NCI-H460 (cell line): ENCODE results near the gene PLPPR5. TPM values are rescaled to one million over a fixed set of nuclear protein-coding genes. Genes with fewer than 3 reads are reported as not detected.
"Not testable (repeated sequence)": the region's sequence is repeated elsewhere in the genome, so short reads cannot be mapped to it uniquely, and the experiment has no call there.

Experiments
- DNase-seq: peaks from one replicate; pipeline ENCODE4 v3.0.0-alpha.2; 2016; ENCODE audit warnings: low read depth; ENCODE audit errors: extremely low read depth
- total RNA-seq: library from RNA; depleted of rRNA; stranded (reverse); fragments of >200 nt; shearing (Covaris generic); gene quantifications from 2 replicates; pipeline ENCODE4 v1.2.3, GENCODE V29; 2014

Gene PLPPR5
- total RNA-seq, 1 experiment from 2014 or later: not detected

- no peak for DNase-seq
Measured at GRCh38 chr1:98919652-98920051, 85.0 kb downstream of the PLPPR5 start.

GRCh38 chr1:98919211-98919610 lies 85.5 kb downstream of the PLPPR5 start:
- no peak for DNase-seq

GRCh38 chr1:98914547-98914946 lies 90.1 kb downstream of the PLPPR5 start:
- no peak for DNase-seq

- no peak for DNase-seq
Measured at GRCh38 chr1:98910827-98911226, 93.8 kb downstream of the PLPPR5 start.

DNA sequence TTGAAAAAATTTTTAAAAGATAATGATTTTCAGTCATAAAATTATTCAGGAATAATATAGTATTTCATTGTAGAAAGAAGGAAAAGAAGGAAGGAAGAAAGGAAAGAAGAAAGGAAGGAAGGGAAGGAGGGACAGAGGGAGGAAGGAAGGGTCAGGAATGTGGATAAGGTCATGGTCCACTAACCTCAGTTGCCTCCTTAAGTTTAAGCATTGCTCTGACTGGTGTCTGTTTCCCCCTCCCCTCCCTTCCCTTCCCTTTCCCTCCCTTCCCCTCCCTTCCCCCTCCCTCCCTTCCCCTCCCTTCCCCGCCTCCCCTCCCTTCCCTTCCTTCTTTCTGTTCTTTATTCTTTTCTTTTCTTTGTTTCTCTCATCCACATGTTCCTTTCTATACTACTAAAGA lies 95.7 kb downstream of the PLPPR5 start:
- DNase-seq: no peak

GRCh38 chr1:98906809-98907208 lies 97.9 kb downstream of the PLPPR5 start:
- no peak for DNase-seq

- no peak for DNase-seq
Measured at GRCh38 chr1:98906361-98906760, 98.3 kb downstream of the PLPPR5 start.

GRCh38 chr1:98904684-98905083 lies 100.0 kb downstream of the PLPPR5 start:
- DNase-seq: no peak

- DNase-seq: no peak
Measured at GRCh38 chr1:98903726-98904125, 100.9 kb downstream of the PLPPR5 start.

GRCh38 chr1:98903261-98903660 lies 101.4 kb downstream of the PLPPR5 start:
- DNase-seq: peak; percentile 15

GRCh38 chr1:98898940-98899339 lies 105.7 kb downstream of the PLPPR5 start:
- no peak for DNase-seq

GRCh38 chr1:98897479-98897878 lies 107.2 kb downstream of the PLPPR5 start:
- no peak for DNase-seq

GRCh38 chr1:98896711-98897445 lies 107.8 kb downstream of the PLPPR5 start:
- no peak for DNase-seq

GRCh38 chr1:98893371-98893770 lies 111.3 kb downstream of the PLPPR5 start:
- no peak for DNase-seq

DNA sequence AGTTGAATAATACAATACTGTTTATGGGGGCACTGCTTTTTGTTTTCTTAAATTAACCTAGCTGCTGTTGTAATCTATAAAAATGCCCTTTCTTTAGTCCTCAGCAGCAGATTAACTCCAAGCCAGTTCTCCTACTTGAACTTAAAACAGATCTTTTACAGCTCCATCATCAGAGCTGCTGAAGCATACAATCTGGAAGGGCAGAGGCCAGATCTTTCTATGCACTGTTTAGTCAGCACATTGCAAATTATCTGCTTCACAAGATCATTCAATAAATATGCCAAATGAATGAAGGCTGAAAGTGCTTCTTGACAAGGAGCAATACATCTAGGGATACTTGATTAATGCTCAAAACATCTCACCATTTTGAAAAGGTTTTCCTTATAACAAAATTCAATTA lies 115.8 kb downstream of the PLPPR5 start:
- DNase-seq: no peak

GRCh38 chr1:98887507-98887906 lies 117.2 kb downstream of the PLPPR5 start:
- DNase-seq: no peak

DNA sequence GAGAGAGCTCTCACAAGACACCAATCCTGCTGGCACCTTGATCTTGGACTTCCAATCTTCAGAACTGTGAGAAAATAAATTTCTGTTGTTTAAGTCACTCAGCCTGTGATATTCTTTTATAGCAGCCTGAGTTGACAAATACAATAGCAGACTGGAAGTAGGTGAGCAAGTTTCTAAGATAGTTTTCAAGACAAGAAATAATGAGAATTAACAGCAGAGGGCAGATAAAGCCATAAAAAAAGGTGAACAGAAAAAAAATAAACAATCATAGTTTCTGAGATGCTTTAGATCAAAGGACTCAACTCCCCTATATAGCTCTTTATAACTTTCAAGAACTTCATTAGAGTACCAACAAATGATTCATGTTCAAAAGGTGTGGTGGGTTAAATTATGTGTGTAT lies 119.8 kb downstream of the PLPPR5 start:
- DNase-seq: no peak

- DNase-seq: no peak
Measured at GRCh38 chr1:98881901-98882300, 122.8 kb downstream of the PLPPR5 start.

- DNase-seq: not testable (repeated sequence)
Measured at GRCh38 chr1:98881234-98881633, 123.4 kb downstream of the PLPPR5 start.

DNA sequence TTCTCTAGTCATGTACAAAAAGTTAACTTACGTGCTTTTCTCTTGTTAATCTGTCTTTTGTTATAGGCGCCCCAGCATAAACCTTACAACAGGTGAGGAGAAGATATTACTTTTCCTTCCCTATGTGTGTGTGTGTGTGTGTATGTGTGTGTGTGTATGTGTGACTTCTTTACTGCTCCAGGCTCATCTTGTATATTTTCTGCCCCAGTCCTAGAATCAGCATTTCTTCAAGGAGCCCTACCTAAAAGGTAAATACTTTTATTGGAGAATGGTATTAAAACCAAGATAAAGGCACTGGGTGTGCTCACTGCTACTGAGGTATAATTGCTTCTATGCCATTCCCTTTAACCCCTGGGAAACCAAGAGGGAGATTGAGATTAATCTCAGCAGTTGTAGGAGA lies 129.8 kb downstream of the PLPPR5 start:
- DNase-seq: no peak

DNA sequence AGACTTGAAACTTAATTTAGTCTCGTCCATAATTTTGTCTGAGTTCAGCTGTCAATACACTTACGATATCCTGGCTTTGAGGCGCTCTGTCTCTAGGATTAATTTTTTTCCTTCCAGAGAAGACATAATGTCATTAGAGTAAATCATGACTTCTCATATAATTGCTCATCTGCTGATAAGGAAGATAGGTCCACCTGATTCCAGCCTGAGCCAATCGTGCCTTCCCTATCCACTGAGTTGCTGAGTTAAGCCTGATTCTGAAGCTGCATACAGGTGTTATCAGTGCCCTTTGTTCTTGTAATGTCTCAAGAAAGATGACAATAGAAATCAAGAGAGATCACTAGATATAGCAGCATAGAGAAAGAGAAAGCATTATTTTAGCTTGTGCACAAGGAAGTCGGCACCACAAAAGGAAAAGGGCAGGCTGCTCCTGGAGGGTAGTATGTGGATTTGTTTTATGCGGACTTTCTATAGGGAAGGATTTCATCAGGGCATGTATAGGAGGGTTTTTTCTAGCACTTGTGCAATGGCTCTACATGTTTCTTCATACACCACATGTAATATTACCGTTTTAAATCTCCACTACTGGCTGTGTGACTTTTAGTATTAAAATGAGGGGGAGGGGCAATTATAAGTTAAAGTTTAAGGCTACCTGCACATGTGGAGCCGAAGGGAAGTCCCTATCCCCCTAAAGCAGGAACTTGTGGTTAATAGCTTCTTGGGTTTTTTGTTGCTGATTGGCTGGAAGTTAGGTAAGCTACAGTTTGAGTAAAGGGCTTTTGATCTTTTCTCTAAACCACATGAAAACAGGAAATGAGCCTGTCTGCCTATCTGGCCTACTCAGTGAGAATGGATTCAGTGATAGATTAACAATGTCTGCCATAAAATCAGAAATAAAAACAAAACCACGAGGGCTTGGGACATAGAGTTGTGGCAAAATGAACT lies 133.4 kb downstream of the PLPPR5 start:
- no peak for DNase-seq

- no peak for DNase-seq
Measured at GRCh38 chr1:98865796-98866195, 138.9 kb downstream of the PLPPR5 start.
